HG02623 (cell line): ENCODE data around the gene SLC7A14.

Experiments
- ATAC-seq: cut with Tn5 transposase; IDR thresholded peaks from one replicate; pipeline ENCODE4 v1.9.1; 2021; ENCODE audit warnings: moderate library complexity; ENCODE audit not compliant: unreplicated experiment

Gene SLC7A14

DNA sequence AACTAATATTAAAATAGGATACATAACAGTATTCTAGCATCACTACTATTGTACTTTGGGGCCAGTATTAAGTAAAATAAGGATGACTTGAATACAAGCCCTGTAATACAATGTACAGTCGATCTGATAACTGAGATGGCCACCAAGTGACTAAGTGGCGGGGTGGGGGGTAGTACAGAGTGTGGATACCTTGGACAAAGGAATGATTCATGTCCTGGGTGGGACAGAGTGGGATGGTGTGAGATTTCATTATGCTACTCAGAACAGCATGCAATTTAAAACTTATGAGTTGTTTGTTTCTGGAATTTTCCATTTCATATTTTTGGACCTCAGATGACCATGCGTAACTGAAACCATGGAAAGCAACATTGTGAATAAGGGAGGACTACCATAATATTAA is 46.0 kb downstream of the SLC7A14 start:
- ATAC-seq, result no peak

DNA sequence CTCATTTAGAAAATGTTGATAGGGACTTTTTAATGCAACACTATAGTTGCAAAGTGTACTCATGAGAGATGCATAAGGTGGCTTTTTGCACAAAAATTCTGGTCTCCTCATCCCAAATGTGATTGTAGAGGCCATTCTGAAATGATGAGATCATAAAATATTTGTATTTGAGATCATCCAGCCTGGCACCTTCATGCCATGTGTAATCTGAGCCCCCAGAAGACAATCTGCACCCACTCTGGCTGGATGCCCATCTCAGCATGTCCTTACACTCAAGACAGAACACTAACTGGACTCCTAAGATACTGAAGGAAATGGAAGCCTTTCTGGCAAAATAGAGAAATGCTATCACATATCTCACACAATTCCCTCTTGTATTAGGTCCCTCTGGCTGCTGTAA is 49.2 kb downstream of the SLC7A14 start:
- ATAC-seq, result no peak

DNA sequence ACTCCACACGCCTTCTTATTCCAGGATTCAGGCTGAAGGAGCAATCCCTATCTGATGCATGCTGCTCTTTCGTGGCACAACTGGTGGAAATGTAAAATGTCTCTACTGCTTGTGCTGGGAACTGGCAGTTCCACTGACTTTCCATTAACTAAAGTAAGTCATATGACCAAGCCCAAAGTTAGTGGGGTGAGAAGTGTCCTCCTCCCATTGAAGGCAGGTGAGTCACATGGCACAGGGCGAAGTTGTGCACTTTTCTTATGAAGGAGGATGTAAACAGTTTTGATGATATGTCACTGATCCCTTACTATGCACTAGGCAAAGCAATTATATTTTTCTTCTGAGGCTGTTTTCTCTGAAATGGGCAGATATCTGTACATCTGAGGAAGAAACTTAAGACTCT is 51.6 kb downstream of the SLC7A14 start:
- no peak for ATAC-seq

DNA sequence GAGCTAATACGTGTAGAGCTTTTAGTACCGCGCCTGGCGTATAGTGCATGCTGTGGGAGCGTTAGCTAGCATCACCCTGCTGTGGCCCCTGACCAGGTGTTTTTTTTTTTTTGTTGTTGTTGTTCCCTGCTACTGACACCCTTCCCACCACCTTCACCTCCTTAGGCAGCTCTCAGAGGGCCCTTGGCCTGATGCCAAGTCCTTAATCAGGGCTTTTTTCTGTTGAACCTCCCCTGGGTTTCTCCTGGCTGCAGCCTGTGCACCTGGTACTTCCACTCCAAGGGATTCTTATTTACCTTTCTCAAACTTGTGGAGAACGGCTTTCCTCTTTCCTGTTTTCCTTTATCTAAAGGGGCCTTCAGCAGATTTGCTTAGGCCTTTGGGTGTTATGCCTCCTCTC is 53.3 kb downstream of the SLC7A14 start:
- ATAC-seq, result no peak

DNA sequence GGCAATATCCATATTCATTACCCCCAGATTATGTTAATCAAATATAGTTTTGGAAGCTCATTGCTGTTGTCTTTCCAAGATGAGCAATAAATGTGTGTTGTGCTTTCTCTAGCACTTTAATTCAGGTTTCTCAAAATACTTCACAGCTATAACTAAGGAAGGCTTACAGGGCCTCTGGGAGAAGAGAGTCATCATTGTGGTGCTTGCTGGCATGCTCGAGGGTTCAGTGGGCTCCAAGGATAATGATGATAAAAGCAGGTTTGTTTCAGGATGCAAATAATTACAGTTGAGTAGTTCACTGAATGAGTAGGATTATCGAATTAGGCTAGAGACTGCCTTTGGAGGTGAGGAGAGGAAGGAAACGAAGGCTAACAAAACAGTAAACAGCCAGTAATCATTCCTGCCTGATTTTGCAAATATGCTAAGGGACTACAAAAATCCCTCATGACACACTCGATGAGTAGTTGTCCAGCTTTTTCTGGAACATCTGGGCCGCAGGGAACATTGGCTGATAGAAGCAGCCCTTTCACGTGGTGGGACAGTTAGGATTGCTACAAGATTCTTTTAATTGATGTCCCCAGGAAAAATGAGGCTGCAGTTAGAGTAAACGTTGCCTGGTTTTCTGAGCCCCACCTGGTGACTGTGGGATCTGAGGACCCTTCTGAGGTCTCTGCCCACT is 54.1 kb downstream of the SLC7A14 start:
- ATAC-seq, result no peak

DNA sequence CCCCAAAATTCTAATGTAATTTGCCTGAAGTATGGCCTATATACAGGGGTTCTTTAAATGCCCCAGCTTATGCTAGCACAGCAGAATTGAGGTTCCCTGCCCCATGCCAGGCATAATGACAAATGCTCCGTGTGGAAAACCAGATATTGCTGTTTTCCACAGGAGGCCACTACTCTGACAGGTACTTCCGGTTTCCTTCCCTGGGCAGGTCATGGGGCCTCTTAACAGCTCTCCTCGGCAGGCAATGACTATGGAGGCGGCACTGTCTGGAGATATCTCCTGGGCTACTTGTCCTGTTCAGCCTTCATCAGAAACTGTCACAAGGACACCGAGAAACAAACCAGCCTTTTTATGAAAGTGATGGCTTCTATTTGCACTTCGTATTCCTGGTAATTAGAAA is 54.8 kb downstream of the SLC7A14 start:
- ATAC-seq, result no peak

DNA sequence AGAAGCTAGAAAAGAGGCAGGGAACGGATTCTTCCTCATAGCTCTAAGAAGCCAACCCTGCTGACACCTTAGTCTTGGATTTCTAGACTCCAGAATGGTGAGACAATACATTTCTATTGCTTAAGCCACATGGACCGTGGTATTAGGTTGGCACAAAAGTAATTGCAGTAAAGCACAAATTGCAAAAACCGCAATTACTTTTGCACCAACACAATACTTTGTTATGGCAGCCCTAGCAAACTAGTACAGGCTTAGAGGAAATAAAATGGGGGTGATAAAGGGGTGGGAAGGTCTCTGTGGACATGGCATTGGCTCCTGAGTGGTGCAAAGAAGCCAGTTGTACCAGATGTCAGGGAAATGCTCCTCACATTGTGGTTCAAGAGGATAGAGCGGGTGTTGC is 56.0 kb downstream of the SLC7A14 start:
- ATAC-seq, result no peak

DNA sequence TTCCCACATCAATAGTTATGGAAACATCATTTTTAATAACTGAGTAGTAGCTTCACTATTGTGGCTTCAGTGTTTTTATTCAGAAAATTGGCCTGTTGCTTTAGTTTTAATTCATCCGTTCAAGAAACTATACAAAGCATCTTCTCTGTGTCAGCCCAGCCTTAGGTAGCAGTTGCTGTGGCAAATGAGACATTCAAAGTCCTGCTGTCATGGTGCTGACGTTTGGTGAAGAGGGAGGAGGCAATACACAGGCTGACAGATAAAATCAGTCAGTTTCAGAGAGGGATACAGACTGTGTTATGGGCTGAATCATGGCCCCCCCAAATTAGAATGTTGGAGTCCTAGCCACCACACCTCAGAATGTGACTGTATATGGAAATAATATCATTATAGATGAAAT is 56.5 kb downstream of the SLC7A14 start:
- no peak for ATAC-seq

DNA sequence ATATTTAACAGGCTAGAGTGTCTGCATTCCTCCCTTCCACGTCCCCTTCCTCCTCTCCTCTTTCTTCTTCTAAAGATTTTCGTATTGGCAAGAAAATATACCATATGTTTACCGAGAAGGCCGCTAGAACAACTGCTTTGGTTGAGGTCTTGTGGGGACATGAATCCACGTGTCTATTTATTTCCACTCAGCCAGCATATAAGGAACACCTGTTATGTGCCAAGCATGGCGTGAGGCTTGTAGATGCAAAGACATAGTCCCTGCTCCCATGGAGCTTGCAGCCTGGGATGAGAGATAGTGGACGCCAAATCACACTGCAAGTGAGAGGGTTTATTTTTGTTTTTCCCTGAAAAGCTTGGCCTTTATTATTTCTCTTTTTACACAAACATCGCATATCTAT is 57.1 kb downstream of the SLC7A14 start:
- no peak for ATAC-seq

DNA sequence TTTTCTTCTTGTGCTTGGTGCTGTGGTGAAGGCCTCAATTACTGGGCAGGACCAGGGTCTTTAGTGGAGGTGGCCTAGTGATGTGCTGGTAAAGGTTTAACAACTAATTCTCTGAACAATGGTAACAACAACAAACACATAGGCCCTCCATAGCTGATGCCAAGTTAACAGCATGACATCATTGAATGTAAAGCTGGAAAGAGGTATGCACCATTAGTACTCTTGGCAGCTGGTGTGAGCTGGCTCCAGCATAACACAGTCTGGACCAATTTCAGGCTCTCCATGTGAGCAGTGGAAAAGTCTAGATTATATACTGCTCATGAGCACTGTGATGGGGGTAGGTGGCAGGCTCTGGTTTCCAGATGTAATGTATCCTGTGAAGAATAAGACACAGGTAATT is 61.8 kb downstream of the SLC7A14 start:
- no peak for ATAC-seq

DNA sequence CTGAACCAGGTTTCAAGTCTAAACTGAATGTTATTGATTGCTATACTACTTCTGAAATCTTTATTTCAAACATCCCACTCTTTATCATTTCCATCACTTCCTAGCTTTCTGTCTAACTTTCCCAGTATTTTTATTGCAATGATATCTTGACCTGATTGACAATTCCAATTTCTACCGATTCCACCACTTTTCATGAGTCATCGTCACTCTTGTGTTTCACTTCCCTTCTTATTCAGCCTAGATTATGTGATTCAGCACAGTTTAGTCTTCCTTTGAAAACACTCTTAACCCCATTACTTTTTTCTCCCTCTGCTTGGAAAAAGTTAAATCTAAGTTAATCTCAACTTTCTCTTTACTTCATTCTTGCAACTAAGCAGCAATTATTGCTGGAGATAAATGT is 62.6 kb downstream of the SLC7A14 start:
- no peak for ATAC-seq

DNA sequence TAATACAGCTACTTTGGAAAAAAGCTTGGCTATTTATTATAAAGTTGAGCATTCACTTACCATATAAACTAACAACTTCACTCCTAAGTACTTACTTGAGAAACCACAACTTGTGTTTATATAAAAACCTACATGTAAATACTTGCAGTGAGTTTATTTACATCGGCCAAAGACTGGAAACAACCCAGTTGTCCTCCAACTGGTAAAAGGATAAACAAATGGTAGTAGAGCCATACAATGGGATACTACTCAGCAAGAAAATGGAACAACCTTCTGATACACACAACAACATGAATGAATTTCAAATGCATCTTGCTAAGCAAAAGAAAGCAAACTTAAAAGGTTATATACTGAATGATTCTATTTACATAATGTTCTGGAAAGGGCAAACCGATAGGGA is 63.7 kb downstream of the SLC7A14 start:
- no peak for ATAC-seq

DNA sequence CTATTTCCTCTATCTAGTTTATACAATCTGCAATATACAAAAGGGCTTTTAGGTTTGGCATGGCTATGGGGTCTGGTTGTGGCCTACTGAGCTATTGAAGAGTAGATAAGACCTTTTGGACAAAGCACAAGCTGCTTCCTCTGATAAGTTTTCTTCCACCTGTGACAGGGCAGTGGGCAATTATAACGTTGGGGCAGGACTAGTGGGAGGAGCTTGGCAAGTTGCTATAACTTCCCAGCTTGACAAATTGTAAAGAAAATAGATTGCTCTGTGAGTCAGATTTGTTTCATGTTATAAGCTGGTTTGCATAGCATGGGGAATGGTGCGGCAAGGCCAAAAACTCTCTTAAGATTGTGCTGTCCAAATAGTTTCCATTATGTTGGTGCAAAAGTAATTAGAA is 64.9 kb downstream of the SLC7A14 start:
- ATAC-seq, result no peak

DNA sequence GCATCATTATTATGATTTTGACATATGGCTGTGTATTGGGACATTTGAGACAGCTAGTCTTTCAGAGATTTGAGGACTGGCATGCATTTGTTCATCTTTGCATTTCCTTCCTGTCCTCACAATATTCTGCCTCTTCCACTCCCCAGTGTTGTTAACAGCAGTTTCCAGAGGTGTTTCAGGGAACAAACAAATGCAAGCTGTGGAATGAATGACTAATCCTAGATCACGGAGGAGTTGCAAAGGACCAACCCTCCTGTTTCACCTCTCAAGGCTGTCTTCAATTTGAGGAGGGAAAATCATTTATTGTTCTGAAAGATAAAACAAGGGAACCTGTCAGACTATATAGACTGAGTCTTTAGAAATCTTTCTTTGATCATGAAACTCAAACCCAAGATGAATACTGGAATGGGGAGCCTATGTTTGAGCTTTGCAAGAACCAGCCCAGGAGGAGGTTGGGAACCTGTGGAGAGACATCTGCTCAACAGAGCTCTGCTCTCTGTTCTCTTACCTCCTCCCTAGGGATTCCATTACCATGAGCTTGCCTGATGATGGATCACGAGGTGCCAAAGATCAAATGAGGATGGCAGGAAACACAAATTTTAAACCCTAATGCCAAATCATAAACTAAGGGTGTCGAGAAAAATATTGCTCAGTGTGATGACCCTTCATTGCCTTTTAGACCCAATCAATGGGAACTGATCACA is 68.5 kb downstream of the SLC7A14 start:
- no peak for ATAC-seq

DNA sequence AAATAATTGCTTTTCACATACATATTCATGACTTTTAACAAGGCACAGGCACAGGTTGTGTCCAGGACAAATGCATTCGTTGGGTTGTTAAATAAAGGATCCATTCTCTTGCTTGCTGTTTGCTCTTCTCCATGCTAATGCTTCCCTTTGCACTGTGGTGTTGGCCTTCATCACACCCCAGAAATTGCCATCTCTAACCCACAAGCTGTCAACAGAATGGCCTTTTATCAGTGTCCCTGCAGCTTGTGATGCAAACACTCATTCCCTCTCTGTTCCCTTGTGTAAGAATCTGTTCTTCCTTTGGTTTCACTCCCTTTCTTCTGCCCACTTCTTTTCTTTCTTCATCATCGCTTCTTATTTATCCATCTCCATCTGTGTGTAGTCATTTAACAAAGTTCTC is 72.2 kb downstream of the SLC7A14 start:
- no peak for ATAC-seq

DNA sequence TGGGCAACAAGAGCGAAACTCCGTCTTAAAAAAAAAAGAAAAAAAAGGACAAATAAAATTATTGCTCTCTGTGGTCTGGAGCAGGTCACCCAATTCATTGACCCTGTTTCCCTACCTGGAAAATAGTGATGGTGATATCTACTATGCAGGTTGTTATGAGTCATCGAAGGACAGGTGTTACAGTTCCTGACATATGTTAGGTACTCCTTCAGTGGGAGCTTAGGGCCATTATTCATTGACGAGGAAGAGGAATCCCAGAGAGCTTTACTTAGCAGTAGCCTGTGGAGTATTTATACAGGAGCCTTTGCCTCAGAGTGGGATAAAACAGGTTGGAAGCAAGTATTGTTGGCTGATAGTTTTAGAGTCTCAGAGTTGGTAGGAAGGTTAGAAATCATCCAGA is 74.5 kb downstream of the SLC7A14 start:
- no peak for ATAC-seq

DNA sequence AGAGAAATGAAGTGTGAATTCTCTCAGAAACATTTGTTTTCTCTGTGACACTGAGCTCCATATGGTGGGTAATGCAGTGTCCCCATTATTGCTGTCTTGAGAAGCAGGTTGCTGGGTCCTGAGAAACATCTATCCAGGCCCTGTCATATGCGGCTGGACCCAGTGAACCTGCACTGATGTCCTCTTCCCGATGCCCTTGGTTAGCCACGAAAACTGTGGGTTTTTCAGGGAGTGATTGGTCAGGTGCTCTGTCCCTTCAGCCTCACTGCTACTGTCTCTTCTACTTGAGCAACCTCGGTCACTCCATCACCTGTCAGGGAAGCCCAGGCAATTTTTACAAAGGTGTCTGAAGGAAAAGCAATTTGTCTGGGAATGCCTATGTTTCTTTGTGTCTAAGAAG is 77.0 kb downstream of the SLC7A14 start:
- ATAC-seq, result no peak

DNA sequence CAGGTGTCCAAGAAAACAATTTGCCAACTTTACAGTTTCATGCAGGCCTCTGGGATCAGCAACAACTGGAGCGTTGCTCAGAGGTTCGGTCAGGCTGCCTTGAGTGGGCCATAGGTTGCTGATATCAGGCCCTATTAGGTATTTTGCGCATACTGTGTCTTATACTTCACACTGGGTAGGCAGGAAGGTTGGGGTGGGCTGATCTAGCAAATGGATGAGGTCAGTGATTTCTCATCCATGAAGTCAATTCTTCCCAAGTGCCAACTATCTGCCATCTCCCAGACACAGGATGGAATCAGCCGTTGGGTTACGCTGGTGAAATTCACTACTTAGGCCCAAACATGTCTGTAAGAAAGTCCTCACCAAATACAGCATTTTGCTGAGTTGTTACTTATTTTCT is 77.6 kb downstream of the SLC7A14 start:
- no peak for ATAC-seq

DNA sequence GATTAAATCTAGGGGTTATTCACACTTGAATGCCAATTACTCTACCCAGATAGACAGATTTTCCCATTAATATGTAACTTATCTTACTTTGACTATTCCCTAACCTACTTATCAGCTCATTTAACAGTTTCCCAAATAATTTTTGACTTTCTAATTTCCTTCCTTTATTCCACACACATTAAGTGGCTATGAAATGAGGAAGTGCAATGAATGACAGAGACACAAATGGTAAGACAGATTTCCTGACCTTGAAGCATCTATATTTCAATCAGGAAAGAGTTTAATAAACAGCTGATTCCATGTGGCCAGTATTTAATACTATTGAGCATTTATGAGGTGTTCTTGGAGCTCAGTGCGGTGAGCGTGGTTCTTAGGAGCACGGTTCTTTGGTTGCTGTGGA is 78.8 kb downstream of the SLC7A14 start:
- no peak for ATAC-seq

DNA sequence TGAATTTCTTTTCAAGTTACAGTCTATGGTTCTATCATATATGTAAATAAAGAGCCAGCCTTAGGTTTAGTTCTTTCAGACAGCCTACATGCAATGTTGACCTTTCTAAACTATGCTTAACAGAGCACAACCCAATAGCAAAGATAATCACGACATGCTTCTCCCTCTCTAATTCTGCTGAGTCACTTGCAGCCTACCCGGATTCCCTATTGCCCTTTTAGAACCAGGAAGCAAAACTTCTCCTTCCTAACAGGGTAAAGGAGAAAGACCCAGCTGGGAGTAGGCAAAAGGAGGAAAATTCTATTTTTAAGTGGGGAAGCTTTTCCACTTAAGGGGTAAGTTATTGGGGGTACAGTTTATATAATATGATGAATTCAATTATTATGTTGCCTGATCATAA is 79.3 kb downstream of the SLC7A14 start:
- no peak for ATAC-seq

DNA sequence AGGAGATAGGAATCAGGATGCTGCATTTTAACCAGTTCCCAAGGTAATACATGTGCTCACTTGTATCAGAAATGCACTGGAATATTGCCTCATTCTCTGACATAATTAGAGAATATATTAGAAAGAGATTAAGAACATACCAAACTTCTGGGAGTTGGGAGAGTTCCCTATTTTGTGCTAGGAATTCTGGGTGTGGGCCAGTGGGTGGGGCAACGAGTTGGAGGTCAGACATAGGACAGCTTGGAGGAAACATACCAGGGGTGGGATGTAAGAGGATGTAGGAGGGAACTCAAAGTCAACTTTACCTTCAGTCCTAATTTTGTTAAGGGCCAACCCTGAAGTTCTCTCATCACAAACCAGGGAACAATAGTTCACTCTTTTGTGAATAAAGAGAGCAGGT is 83.6 kb downstream of the SLC7A14 start:
- no peak for ATAC-seq

DNA sequence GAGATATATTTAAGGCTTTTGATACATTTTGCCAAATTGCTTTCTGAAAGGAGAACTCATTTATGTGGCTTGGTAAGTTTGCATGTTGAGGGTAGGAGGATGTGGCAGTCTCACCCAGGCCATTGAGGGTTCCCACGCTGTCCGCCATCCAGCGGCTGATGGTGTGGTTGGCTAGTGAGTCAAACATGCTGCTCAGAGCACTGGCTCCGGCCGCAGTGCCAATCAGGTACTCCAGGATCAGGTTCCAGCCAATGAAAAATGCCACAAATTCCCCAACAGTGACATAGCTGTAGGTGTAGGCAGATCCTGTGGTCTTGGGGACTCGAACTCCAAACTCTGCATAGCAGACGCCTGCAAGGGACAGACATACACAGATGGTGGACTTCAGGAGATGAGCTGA is 84.9 kb downstream of the SLC7A14 start:
- ATAC-seq, result no peak

DNA sequence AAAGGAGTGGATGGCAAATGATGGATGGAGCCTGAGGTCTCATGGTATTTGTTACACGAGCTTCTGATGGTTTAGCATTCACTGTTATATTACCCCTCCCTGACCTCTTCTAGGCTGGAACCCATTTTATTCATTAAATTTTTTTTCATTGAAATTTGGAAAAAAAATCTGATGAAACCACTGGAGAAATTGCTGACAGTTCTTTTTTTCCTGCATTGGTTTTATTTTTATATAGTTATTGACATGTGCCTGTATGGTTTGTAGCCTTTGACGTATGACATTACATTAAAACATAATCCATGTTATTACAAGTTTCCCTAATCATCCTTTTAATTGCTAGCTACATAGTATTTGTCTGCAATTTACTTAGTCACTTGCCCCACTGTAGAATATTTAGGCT is 85.4 kb downstream of the SLC7A14 start:
- ATAC-seq, result no peak
